ENCODE data around the gene LRRK1. TPM values are rescaled to one million over a fixed set of nuclear protein-coding genes. Genes with fewer than 3 reads are reported as not detected.

LRRK1 gene
- total RNA-seq, 1 donor from 2014 or later, result 4.2 TPM

DNA sequence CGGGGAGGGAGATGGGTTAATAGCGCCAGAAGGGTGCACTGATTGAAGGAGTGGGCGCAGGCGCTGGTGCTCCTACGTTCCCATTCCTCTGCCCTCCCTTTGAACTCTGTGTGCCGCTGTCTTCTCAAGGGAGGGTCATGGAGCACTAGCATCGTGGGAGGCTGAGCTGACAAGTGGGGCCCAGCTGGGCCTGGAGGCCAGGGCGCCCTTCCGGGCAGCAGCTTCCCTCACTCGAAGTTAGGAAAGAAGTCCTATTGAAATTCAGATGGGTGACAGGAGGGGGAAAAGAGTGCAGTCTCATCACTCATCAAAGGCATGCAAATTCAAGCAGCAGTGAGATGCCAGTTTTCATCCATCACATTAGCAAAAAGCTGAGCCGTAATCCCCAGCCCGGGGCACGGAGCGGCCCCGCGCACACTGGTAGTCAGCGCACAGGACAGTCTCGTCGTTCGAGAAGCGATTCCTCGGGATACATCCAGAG, 128.2 kb downstream of the LRRK1 start:
- Histone ChIP-seq H3K4me3 (ENCODE audit: low read depth, low read length) (no peak overlapping the region), H3K36me3 (ENCODE audit: control insufficient read depth, insufficient read depth, low read length) (peaks cover 10% of the 10 kb centered on the region), H3K27me3 (ENCODE audit: control insufficient read depth, insufficient read depth, low read length) (no peaks in the 10 kb centered on the region)
- no peak for TF ChIP-seq CTCF (IDR thresholded peaks at IDR 0.05; ENCODE audit: insufficient read depth, low read length, severe bottlenecking)
- DNase-seq (ENCODE audit: low read depth) (no peak), FAIRE-seq (no peak)

GRCh38 chr15:101048176-101048575, 129.0 kb downstream of the LRRK1 start:
- H3K36me3 ChIP-seq (ENCODE audit: control insufficient read depth, insufficient read depth, low read length), result peaks cover 13% of the 10 kb centered on the region

DNA sequence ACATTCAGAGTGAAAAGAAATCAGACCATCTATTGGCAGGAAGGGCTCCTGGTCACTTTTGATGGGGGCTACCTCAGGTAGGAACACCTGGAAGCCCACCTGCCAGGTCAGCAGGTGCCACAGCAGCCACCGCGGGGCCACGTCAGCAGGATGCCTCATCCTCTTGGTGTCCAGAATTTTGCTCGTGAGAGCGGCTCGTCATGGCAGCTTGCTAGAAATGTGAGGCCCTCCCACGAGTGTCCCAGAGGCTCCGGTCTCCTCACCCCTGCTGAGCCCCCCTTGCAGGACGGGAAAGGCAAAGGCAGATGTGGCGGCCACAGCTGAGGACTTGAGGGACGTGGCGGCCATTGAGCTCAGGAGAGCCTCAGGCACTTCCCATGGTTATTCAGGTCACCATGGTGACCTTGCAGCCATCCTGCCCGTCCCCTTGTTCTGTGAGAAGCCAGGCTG, 129.4 kb downstream of the LRRK1 start:
- TF ChIP-seq CTCF (IDR thresholded peaks at IDR 0.05; ENCODE audit: insufficient read depth, low read length, severe bottlenecking), result no peak
- no peak overlapping the region for H3K4me3 ChIP-seq (ENCODE audit: low read depth, low read length)
- no peaks in the 10 kb centered on the region for H3K27me3 ChIP-seq (ENCODE audit: control insufficient read depth, insufficient read depth, low read length)
- FAIRE-seq (no peak), DNase-seq (ENCODE audit: low read depth) (no peak)
- H3K36me3 ChIP-seq (ENCODE audit: control insufficient read depth, insufficient read depth, low read length), result peaks cover 15% of the 10 kb centered on the region

More at GRCh38 chr15:101048176-101048575, 129.0 kb downstream of the LRRK1 start:
- no peak for FAIRE-seq
- TF ChIP-seq CTCF (IDR thresholded peaks at IDR 0.05; ENCODE audit: insufficient read depth, low read length, severe bottlenecking), result no peak
- no peak for DNase-seq (ENCODE audit: low read depth)
- H3K4me3 ChIP-seq (ENCODE audit: low read depth, low read length), result no peak overlapping the region
- H3K27me3 ChIP-seq (ENCODE audit: control insufficient read depth, insufficient read depth, low read length), result no peaks in the 10 kb centered on the region

- H3K36me3 ChIP-seq (ENCODE audit: control insufficient read depth, insufficient read depth, low read length), result peaks cover 14% of the 10 kb centered on the region
- no peaks in the 10 kb centered on the region for H3K27me3 ChIP-seq (ENCODE audit: control insufficient read depth, insufficient read depth, low read length)
- no peak for FAIRE-seq
- no peak for DNase-seq (ENCODE audit: low read depth)
- TF ChIP-seq CTCF (IDR thresholded peaks at IDR 0.05; ENCODE audit: insufficient read depth, low read length, severe bottlenecking), result no peak
- no peak overlapping the region for H3K4me3 ChIP-seq (ENCODE audit: low read depth, low read length)
Observed at GRCh38 chr15:101049282-101049681, 130.1 kb downstream of the LRRK1 start.

DNA sequence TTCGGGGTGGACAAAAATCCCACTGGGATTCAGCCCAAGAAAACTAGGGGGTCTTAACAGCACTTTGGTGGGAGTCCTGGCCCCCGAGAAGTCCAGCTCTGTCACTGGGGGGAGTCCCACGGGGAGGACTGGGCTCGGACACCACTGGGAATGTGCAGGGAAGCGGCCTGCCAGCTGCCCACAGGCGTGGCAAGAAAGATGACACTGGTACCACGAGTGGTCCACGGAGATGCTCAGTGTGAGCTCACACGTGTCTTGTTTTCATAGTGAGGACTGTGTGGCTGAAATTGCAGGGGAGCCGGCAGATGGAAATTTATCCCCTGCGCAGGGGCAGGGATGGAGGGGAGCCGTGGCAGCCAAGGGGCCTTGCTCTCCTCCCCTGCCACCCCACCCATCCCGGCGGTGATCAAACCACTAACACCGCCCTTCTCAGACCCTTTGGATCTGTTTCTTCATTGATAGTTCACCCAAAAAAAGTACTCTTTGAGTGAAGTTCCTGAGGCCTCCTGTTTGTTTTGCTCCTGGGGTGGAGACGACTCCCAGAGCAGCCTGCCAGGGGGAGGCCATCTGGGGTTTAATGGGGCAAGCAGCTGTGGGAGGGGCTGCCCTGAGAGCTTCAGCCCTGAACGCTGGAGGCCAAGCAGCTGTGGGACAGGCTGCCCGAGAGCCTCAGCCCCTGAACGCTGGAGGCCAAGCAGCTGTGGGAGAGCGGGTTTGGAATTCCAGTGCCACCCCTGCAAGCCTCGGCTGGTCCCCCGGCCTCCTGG, 130.9 kb downstream of the LRRK1 start:
- peaks cover 14% of the 10 kb centered on the region for H3K36me3 ChIP-seq (ENCODE audit: control insufficient read depth, insufficient read depth, low read length)
- FAIRE-seq, result no peak
- H3K27me3 ChIP-seq (ENCODE audit: control insufficient read depth, insufficient read depth, low read length), result no peaks in the 10 kb centered on the region
- no peak for DNase-seq (ENCODE audit: low read depth)
- no peak overlapping the region for H3K4me3 ChIP-seq (ENCODE audit: low read depth, low read length)
- TF ChIP-seq CTCF (IDR thresholded peaks at IDR 0.05; ENCODE audit: insufficient read depth, low read length, severe bottlenecking), result no peak

All from bronchial epithelial cell (primary cell).